ENCODE results near the gene EIF3K.
A peak's percentile ranks its signal among the peaks of the same experiment; 100 is the strongest.

EIF3K gene

DNA sequence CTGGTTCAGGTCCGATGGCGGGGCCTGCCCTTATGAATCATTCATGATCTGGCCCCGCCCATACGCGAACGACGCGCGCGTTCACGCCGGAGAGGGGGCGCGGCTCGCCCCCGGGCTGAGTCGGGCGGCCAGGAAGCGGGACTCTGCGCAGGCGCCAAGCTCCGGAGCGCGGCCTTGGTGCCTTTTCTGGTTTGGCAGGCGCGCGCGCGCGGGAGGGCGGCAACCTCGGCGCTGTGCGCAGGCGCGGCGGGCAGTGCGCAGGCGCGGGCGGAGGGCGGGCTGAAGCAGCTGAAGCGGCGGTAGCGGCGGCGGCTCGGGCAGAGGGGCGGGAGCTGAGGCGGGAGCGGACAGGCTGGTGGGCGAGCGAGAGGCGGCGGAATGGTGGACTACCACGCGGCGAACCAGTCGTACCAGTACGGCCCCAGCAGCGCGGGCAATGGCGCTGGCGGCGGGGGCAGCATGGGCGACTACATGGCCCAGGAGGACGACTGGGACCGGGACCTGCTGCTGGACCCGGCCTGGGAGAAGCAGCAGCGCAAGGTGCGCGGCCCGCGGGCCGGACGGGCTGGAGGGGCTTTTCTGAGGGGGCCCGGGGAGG lies 28.5 kb downstream of the EIF3K start, which contains the start of gene ACTN4:
TSS of gene ACTN4 (plus strand) at position 282 of the 598 bp plus-strand sequence. CDS start at position 379, 97 bp downstream.
- in situ Hi-C loops (cut with HindIII; ENCODE audit: low pct_ligation_motif_present, low pct_unique_long_range_greater_than_20kb, low sequenced_read_pairs): no loop called here
- DNase-seq: peak; percentile 93

- in situ Hi-C loops (cut with HindIII; ENCODE audit: low pct_ligation_motif_present, low pct_unique_long_range_greater_than_20kb, low sequenced_read_pairs): no loop called here
- no peak for DNase-seq
These were observed 29.2 kb downstream of the EIF3K start for GRCh38 chr19:38647966-38648768.

DNA sequence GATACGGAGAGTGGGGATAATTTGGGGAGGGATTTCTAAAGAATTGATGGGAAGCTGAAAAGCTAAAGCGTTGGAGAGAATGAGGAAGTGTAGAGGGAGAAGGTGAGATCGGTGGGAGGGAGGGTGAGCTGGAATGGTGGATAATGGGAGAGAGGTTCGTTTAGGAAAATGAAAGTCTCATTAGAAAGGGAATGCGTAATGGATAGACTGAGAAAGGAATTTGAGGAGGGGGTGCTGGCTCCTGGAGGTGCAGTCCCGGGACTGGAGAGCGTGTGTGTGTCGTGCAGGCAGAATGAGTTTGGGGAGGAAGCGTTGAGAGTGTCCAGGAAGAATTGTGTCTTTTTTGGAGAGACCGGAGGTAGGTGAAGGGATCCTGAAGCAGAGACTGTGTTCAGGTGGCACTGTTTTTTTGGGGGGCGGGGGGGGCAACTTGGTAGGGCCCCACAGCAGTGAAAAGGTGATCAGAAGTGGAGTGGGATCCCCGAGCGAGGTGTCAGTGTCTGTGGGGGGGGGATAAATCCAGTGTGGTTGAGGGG lies 29.8 kb downstream of the EIF3K start:
- in situ Hi-C loops (cut with HindIII; ENCODE audit: low pct_ligation_motif_present, low pct_unique_long_range_greater_than_20kb, low sequenced_read_pairs): no loop called here
- DNase-seq: no peak

DNA sequence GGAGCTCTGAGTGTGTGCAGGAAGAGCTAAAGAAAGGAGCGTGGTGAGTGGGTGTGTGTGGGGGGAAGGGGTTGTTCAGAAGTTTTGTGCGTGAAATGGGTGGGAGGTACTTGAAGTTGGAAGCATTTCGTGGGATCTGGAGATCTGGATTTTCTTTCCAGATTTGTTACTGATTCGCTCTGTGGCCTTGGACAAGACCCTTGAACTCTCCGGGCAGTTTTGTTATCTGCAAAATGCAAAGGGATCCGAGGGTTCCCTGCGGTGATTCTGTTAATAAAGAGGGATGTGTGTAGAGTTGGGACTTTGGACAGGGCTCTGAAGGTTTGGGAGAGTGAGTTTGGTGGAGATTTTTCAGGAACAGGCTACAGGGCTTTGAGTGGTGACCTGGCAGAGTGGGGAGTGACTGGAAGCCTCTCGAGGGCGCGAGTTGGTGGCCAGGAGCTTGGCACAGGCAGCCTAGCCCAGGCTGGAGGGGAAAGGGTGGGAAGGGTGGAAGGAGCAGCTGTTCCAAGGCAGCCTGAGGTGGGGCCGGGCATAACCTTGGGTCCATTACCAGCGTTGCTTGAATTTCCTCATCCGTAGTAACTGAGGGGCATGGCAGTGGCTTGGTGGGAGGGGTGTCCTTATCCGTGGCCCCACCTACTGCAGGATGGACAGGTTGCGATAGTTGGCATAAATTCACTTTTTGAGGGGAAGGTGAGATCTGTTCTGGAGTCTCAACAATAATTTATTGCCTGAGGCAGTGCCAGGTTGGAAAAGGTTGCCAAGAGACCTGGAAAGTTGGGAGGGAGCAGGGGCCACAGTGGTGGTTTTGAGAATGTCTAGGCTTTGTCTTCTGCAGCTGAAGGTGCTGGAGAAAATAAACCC lies 30.6 kb downstream of the EIF3K start:
- in situ Hi-C loops (cut with HindIII; ENCODE audit: low pct_ligation_motif_present, low pct_unique_long_range_greater_than_20kb, low sequenced_read_pairs): no loop called here
- peak; percentile 45 for DNase-seq

- DNase-seq: no peak
- in situ Hi-C loops (cut with HindIII; ENCODE audit: low pct_ligation_motif_present, low pct_unique_long_range_greater_than_20kb, low sequenced_read_pairs): no loop called here
These were observed 31.3 kb downstream of the EIF3K start for GRCh38 chr19:38650172-38650775.

DNA sequence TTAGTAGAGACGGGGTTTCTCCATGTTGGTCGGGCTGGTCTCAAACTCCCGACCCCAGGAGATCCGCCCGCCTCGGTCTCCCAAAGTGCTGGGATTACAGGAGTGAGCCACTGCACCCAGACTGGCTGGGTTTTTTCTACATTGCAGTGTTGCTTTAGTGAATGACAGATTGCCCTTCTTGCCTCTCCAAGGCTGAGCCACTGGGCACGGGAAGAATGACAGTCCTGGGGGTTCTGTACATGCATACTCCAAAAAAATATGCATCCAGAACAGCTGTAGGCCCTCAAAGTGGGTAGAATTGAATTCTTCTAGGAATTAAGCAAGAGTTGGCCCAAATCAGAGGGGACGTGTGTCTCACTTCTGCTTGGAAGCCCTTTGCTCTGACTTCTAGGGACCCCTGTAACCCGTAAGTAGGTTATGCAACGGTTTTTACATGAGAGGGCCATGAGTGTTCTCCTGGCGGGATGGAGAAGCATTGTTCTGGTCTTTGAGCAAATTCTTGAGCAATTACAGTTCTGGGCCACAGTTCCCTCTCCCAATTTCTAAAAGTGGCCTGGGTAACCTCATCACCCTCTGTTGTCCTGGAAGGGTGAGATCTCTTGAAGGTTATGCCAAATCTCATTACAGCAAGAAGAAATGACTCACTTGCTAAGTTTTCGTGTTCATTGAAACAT lies 32.1 kb downstream of the EIF3K start:
- in situ Hi-C loops (cut with HindIII; ENCODE audit: low pct_ligation_motif_present, low pct_unique_long_range_greater_than_20kb, low sequenced_read_pairs): no loop called here
- no peak for DNase-seq

DNA sequence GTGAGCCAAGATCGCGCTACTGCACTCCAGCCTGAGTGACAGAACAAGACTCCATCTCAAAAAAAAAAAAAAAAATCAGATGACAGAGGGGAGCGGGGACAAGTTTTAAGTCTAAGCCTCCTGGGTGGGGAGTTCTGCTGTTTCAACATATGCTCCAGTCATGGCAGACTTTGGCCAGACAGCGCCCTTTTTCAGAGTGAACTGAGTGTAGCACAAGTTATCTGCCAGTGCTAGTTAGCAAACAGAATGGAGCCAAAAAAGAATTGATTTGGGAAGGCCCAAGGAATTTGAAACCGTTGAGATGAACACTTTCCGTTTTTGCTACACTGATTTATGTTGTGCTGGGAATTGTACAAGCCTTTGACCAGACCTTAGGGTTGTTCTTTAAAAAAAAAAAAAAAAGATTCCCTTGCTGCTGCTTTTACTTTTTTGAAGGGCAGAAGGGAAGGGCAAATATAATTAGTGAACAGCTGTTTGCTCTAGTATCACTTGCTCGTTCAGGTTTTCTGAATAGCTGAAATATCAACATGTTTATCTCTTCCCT lies 34.1 kb downstream of the EIF3K start:
- in situ Hi-C loops (cut with HindIII; ENCODE audit: low pct_ligation_motif_present, low pct_unique_long_range_greater_than_20kb, low sequenced_read_pairs): no loop called here
- no peak for DNase-seq

DNA sequence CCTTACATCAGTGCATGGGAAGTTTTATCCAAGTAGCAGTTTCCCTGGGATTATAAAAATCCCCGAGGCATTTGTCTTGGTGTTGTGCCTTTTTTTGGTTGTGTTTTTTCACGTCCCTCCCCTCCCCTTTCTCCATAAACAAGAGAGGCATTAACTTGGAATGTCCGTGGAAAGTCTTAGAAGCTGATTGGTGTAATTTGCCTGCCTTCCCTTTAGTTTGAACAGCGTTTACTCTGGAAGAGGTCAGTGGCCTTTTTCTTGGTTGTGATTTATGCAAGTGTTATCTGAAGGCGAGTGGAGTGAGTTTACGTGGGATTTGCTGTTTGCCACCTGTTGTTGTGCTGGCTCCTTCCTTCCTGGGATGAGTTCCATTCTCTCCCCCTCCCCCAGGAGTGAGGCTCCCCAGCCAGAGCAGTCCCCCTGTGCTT lies 35.7 kb downstream of the EIF3K start:
- in situ Hi-C loops (cut with HindIII; ENCODE audit: low pct_ligation_motif_present, low pct_unique_long_range_greater_than_20kb, low sequenced_read_pairs): no loop called here
- DNase-seq: no peak

DNA sequence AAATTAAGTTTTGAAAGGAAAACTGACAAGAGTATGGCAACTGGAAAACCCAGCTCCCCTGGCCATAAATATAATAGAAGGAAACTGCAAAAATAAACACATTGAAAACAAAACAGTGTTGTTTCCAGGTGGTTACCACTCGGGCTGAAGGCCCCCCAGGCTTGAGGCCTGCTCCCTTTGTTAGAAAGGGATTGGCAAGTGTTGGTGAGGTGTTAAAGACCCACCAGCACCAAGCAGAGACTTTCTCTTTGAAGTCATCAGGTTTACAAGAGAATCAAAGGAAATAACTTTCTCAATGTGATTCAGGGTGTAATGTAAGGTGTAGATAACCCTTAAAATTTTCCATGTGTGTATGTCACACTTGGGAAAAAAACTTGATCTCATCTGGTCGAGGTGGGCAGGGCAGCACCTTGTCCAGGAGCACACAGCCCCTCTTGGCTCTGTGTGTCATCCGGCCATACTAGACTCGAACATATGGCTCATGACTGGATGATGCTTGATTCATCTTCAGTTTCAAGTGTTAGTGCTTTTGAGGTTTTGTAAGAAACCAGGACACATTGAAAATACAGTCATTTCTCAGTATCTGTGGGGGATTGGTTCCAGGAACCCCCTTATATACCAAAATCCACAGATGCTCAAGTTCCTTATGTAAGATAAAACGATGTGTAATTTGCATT lies 36.3 kb downstream of the EIF3K start:
- no peak for DNase-seq
- in situ Hi-C loops (cut with HindIII; ENCODE audit: low pct_ligation_motif_present, low pct_unique_long_range_greater_than_20kb, low sequenced_read_pairs): no loop called here

- DNase-seq: no peak
- in situ Hi-C loops (cut with HindIII; ENCODE audit: low pct_ligation_motif_present, low pct_unique_long_range_greater_than_20kb, low sequenced_read_pairs): no loop called here
These were observed 37.4 kb downstream of the EIF3K start for GRCh38 chr19:38656171-38656981.

DNA sequence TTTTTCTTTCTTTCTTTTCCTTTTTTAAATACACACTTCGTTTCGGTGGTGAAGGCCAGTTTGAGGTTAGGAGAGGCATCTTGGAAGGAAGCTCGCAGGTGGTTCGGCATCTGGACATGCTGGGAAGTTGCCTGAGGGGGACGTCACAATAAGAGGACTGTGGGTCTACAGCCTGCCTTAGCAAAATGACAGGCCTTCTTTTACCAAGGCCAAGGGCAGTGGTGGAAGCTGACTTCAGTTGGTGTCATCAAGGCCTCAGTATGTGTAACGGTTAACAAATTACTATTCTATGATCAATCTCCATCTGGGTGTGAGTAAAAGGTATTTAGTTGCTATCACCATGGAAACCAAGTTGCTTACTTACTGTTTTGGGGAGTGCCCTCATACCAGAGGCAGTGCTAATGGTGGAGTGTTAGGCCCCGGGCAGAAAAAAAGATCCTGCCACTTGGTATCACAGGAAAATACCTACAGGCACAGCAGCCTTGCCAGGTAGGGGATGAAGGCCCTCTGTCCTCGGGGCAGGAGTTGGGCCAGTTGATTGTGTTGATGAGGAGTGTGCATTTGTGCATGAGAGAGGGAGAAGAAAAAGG lies 38.7 kb downstream of the EIF3K start:
- DNase-seq: peak; percentile 89

GRCh38 chr19:38658462-38659306 lies 39.7 kb downstream of the EIF3K start:
- in situ Hi-C loops (cut with HindIII; ENCODE audit: low pct_ligation_motif_present, low pct_unique_long_range_greater_than_20kb, low sequenced_read_pairs): no loop called here
- DNase-seq: peak; percentile 98

More for the DNA sequence above, 38.7 kb downstream of the EIF3K start:
- in situ Hi-C loops (cut with HindIII; ENCODE audit: low pct_ligation_motif_present, low pct_unique_long_range_greater_than_20kb, low sequenced_read_pairs): no loop called here

- DNase-seq: no peak
- in situ Hi-C loops (cut with HindIII; ENCODE audit: low pct_ligation_motif_present, low pct_unique_long_range_greater_than_20kb, low sequenced_read_pairs): no loop called here
These were observed 41.7 kb downstream of the EIF3K start for GRCh38 chr19:38660724-38661123.

DNA sequence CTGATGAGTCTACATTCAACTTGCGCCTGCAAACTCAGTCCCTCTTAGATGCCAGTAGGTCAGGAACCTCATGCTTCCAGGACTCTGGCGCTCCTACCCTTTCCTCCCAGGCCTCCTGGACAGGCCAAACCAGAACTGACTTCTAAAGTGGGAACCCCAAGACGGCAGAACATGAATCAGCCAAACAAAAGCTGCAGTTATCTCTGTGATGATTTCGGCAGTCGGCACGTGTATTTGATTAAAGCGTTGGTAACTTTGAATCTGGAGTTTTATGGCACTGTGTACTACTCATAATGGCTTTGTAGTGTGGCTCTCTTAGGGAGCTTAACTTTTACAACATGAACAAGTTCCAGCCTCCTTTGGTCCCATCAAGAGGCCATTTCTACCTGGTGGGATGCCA lies 42.1 kb downstream of the EIF3K start:
- no peak for DNase-seq
- in situ Hi-C loops (cut with HindIII; ENCODE audit: low pct_ligation_motif_present, low pct_unique_long_range_greater_than_20kb, low sequenced_read_pairs): no loop called here

DNA sequence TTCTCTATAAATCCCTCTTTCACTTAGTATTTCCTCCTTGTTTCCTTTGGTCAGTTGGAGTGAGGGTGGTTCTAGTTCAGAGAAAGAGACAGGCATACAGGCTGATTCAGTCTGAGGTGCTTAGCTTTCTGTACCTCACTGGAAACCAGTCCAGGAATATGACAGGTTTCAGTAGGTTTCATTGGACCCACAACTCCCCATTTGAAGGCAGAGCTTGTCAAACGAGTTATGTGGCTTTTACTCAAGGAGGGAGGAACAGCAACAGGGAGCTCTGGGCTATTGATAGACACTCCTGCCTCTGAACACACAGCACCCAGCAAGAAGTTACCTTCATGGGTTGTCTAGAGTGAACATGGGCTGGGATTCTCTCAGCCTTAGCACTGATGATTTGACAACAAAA lies 43.0 kb downstream of the EIF3K start:
- in situ Hi-C loops (cut with HindIII; ENCODE audit: low pct_ligation_motif_present, low pct_unique_long_range_greater_than_20kb, low sequenced_read_pairs): no loop called here

More for the DNA sequence above, 43.0 kb downstream of the EIF3K start:
- no peak for DNase-seq

Data from ACHN (cell line).